Suprapubic skin (tissue), 4 donors: Measurements from ENCODE around the gene MYOZ3.

Experiments
- EP300 ChIP-seq: sonication (generic); formaldehyde crosslinking; IDR thresholded peaks from one replicate; pipeline ENCODE4 v1.6.1; 2017; ENCODE audit warnings: antibody characterized with exemption
- POLR2A ChIP-seq, 2 donors: fragments of 450-650 bp; IDR thresholded peaks; one replicate each; pipeline ENCODE4 v1.6.1; 2017; ENCODE audit warnings: antibody characterized with exemption in 2 of 2, mild to moderate bottlenecking in 2 of 2, moderate library complexity in 2 of 2
- POLR2AphosphoS5 ChIP-seq, 3 donors: sonication (generic); formaldehyde crosslinking; IDR thresholded peaks; one replicate each; pipeline ENCODE4 v1.6.1; 2017; ENCODE audit warnings: antibody characterized with exemption in 3 of 3
- TF ChIP-seq, protein P1 (sequence below), 2 donors: fragments of 200-600 bp in 1 of 2; fragments of 450-650 bp in 1 of 2; sonication (generic) in 1 of 2; IDR thresholded peaks; one replicate each; pipeline ENCODE4 v1.5.1; 2016 to 2019; ENCODE audit warnings: antibody characterized with exemption in 2 of 2, mild to moderate bottlenecking in 1 of 2, moderate library complexity in 1 of 2

GRCh38 chr5:150627731-150628545 is 33.1 kb upstream of the MYOZ3 start:
- TF ChIP-seq, protein P1, sequence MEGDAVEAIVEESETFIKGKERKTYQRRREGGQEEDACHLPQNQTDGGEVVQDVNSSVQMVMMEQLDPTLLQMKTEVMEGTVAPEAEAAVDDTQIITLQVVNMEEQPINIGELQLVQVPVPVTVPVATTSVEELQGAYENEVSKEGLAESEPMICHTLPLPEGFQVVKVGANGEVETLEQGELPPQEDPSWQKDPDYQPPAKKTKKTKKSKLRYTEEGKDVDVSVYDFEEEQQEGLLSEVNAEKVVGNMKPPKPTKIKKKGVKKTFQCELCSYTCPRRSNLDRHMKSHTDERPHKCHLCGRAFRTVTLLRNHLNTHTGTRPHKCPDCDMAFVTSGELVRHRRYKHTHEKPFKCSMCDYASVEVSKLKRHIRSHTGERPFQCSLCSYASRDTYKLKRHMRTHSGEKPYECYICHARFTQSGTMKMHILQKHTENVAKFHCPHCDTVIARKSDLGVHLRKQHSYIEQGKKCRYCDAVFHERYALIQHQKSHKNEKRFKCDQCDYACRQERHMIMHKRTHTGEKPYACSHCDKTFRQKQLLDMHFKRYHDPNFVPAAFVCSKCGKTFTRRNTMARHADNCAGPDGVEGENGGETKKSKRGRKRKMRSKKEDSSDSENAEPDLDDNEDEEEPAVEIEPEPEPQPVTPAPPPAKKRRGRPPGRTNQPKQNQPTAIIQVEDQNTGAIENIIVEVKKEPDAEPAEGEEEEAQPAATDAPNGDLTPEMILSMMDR (IDR thresholded peaks at IDR 0.05) = no peak
- TF ChIP-seq POLR2AphosphoS5 (IDR thresholded peaks at IDR 0.05) (no peak), POLR2A (IDR thresholded peaks at IDR 0.05) (no peak), EP300 (no peak)
